HL-60 (cell line): Measurements from ENCODE around the gene PIMREG.

Source experiments
- CTCF ChIP-seq: IDR thresholded peaks from one replicate; pipeline ENCODE4 v1.5.1; 2011; ENCODE audit warnings: low read length, control low read depth, inconsistent platforms; ENCODE audit not compliant: insufficient read depth
- GABPA ChIP-seq: IDR thresholded peaks from 2 replicates; pipeline ENCODE4 v1.6.1; 2012; ENCODE audit warnings: low read depth
- POLR2AphosphoS5 ChIP-seq: IDR thresholded peaks from 2 replicates; pipeline ENCODE4 v1.6.1; 2012; ENCODE audit warnings: low read depth
- SPI1 ChIP-seq: IDR thresholded peaks from 2 replicates; pipeline ENCODE4 v1.6.1; 2012; ENCODE audit warnings: low read depth, mild to moderate bottlenecking, borderline replicate concordance
- TF ChIP-seq, protein P1 (sequence below): IDR thresholded peaks from 2 replicates; pipeline ENCODE4 v1.6.1; 2012; ENCODE audit warnings: low read depth; ENCODE audit not compliant: insufficient replicate concordance

DNA sequence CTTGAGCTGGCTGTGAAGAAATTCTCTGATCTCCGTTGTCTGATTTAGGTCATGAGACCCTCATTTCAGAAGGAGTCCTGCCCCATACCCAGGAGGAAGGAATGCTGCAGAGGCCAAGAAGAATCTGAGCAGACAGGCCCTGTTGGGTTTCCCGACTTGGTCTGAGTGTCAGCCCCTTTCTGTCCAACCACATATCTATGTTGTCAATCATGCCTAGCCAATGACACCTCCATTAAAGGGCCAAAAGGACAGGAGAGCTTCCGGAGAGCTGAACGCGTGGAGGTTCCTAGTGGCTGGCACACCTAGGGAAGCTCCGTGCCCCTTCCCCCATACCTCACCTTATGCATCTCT is 37.8 kb downstream of the PIMREG start:
- TF ChIP-seq CTCF (no peak), GABPA (no peak), SPI1 (no peak), POLR2AphosphoS5 (no peak)
- TF ChIP-seq, protein P1, sequence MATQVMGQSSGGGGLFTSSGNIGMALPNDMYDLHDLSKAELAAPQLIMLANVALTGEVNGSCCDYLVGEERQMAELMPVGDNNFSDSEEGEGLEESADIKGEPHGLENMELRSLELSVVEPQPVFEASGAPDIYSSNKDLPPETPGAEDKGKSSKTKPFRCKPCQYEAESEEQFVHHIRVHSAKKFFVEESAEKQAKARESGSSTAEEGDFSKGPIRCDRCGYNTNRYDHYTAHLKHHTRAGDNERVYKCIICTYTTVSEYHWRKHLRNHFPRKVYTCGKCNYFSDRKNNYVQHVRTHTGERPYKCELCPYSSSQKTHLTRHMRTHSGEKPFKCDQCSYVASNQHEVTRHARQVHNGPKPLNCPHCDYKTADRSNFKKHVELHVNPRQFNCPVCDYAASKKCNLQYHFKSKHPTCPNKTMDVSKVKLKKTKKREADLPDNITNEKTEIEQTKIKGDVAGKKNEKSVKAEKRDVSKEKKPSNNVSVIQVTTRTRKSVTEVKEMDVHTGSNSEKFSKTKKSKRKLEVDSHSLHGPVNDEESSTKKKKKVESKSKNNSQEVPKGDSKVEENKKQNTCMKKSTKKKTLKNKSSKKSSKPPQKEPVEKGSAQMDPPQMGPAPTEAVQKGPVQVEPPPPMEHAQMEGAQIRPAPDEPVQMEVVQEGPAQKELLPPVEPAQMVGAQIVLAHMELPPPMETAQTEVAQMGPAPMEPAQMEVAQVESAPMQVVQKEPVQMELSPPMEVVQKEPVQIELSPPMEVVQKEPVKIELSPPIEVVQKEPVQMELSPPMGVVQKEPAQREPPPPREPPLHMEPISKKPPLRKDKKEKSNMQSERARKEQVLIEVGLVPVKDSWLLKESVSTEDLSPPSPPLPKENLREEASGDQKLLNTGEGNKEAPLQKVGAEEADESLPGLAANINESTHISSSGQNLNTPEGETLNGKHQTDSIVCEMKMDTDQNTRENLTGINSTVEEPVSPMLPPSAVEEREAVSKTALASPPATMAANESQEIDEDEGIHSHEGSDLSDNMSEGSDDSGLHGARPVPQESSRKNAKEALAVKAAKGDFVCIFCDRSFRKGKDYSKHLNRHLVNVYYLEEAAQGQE, result no peak
